ENCODE results near the gene NME3. TPM values are rescaled to one million over a fixed set of nuclear protein-coding genes. Genes with fewer than 3 reads are reported as not detected.
A peak's percentile ranks its signal among the peaks of the same experiment; 100 is the strongest.

Gene NME3
- total and polyA plus RNA-seq, 2 of the 13 experiments (the other 11 are each of a cell fraction or from before 2014, with no cell fraction given), result 10.4 to 15.9 TPM

DNA sequence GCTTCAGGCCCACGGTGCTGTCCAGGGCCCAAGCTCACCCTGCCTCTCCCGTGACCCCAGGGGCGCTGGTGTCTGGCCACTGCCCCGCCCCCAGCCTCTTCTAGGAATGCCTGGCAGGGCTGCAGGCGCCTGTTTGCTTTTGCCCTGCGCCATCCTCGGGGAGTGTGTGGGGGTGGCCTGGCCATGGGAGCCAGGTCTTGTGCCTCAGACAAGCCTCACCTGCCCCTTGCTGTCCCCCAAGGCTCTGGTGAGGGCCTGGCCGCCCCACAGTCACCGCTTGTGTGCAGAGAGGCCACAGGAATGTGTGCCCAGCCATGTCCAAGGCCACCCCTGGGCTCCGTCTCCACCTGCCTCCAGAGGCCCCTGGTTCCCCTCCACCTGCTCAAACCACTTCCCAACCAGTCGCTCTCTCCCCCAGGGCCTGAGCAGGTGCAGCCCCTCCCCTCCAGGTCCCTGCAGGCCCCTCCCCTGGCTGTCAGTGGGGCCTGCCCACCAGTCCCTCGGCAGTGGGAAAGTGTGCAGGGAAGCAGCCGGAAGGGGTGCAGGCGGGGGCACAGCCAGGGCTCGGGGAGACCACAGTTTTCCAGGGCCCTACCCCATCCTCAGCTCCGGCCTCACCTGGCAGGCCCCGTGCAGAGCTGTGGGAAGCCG lies 23.0 kb upstream of the NME3 start (continued):
- TF ChIP-seq, protein P1, sequence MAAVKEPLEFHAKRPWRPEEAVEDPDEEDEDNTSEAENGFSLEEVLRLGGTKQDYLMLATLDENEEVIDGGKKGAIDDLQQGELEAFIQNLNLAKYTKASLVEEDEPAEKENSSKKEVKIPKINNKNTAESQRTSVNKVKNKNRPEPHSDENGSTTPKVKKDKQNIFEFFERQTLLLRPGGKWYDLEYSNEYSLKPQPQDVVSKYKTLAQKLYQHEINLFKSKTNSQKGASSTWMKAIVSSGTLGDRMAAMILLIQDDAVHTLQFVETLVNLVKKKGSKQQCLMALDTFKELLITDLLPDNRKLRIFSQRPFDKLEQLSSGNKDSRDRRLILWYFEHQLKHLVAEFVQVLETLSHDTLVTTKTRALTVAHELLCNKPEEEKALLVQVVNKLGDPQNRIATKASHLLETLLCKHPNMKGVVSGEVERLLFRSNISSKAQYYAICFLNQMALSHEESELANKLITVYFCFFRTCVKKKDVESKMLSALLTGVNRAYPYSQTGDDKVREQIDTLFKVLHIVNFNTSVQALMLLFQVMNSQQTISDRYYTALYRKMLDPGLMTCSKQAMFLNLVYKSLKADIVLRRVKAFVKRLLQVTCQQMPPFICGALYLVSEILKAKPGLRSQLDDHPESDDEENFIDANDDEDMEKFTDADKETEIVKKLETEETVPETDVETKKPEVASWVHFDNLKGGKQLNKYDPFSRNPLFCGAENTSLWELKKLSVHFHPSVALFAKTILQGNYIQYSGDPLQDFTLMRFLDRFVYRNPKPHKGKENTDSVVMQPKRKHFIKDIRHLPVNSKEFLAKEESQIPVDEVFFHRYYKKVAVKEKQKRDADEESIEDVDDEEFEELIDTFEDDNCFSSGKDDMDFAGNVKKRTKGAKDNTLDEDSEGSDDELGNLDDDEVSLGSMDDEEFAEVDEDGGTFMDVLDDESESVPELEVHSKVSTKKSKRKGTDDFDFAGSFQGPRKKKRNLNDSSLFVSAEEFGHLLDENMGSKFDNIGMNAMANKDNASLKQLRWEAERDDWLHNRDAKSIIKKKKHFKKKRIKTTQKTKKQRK (IDR thresholded peaks at IDR 0.05; ENCODE audit: low read length), result no peak
- TF ChIP-seq ZNF224 (CRISPR knock-in tag; IDR thresholded peaks at IDR 0.05) (no peak), SMARCC2 (IDR thresholded peaks at IDR 0.05) (no peak), HOXA3 (CRISPR knock-in tag; IDR thresholded peaks at IDR 0.05) (peak; percentile 44; the same call in 1 of the 2 replicates), MED13 (CRISPR knock-in tag; IDR thresholded peaks at IDR 0.05) (no peak), ZFAT (CRISPR knock-in tag; conservative IDR thresholded peaks at IDR 0.05) (no peak), ZNF816 (CRISPR knock-in tag; IDR thresholded peaks at IDR 0.05; ENCODE audit: borderline replicate concordance) (no peak), HNF4G (IDR thresholded peaks at IDR 0.05; ENCODE audit: borderline replicate concordance, low read depth, low read length) (no peak), HNF4G (CRISPR knock-in tag; IDR thresholded peaks at IDR 0.05; ENCODE audit: borderline replicate concordance, low read depth) (no peak)
- TF ChIP-seq, protein P2, sequence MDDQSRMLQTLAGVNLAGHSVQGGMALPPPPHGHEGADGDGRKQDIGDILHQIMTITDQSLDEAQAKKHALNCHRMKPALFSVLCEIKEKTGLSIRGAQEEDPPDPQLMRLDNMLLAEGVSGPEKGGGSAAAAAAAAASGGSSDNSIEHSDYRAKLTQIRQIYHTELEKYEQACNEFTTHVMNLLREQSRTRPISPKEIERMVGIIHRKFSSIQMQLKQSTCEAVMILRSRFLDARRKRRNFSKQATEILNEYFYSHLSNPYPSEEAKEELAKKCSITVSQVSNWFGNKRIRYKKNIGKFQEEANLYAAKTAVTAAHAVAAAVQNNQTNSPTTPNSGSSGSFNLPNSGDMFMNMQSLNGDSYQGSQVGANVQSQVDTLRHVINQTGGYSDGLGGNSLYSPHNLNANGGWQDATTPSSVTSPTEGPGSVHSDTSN (CRISPR knock-in tag; IDR thresholded peaks at IDR 0.05; ENCODE audit: borderline replicate concordance), result no peak
- TF ChIP-seq, protein P3, sequence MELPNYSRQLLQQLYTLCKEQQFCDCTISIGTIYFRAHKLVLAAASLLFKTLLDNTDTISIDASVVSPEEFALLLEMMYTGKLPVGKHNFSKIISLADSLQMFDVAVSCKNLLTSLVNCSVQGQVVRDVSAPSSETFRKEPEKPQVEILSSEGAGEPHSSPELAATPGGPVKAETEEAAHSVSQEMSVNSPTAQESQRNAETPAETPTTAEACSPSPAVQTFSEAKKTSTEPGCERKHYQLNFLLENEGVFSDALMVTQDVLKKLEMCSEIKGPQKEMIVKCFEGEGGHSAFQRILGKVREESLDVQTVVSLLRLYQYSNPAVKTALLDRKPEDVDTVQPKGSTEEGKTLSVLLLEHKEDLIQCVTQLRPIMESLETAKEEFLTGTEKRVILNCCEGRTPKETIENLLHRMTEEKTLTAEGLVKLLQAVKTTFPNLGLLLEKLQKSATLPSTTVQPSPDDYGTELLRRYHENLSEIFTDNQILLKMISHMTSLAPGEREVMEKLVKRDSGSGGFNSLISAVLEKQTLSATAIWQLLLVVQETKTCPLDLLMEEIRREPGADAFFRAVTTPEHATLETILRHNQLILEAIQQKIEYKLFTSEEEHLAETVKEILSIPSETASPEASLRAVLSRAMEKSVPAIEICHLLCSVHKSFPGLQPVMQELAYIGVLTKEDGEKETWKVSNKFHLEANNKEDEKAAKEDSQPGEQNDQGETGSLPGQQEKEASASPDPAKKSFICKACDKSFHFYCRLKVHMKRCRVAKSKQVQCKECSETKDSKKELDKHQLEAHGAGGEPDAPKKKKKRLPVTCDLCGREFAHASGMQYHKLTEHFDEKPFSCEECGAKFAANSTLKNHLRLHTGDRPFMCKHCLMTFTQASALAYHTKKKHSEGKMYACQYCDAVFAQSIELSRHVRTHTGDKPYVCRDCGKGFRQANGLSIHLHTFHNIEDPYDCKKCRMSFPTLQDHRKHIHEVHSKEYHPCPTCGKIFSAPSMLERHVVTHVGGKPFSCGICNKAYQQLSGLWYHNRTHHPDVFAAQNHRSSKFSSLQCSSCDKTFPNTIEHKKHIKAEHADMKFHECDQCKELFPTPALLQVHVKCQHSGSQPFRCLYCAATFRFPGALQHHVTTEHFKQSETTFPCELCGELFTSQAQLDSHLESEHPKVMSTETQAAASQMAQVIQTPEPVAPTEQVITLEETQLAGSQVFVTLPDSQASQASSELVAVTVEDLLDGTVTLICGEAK (IDR thresholded peaks at IDR 0.05), result no peak
- TF ChIP-seq, protein P3 (CRISPR knock-in tag; IDR thresholded peaks at IDR 0.05), result no peak
- TF ChIP-seq, protein P4, sequence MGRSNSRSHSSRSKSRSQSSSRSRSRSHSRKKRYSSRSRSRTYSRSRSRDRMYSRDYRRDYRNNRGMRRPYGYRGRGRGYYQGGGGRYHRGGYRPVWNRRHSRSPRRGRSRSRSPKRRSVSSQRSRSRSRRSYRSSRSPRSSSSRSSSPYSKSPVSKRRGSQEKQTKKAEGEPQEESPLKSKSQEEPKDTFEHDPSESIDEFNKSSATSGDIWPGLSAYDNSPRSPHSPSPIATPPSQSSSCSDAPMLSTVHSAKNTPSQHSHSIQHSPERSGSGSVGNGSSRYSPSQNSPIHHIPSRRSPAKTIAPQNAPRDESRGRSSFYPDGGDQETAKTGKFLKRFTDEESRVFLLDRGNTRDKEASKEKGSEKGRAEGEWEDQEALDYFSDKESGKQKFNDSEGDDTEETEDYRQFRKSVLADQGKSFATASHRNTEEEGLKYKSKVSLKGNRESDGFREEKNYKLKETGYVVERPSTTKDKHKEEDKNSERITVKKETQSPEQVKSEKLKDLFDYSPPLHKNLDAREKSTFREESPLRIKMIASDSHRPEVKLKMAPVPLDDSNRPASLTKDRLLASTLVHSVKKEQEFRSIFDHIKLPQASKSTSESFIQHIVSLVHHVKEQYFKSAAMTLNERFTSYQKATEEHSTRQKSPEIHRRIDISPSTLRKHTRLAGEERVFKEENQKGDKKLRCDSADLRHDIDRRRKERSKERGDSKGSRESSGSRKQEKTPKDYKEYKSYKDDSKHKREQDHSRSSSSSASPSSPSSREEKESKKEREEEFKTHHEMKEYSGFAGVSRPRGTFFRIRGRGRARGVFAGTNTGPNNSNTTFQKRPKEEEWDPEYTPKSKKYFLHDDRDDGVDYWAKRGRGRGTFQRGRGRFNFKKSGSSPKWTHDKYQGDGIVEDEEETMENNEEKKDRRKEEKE (IDR thresholded peaks at IDR 0.05), result no peak

Data from HepG2 (cell line).